Fibroblast of skin of scalp (primary cell): Measurements from ENCODE around the gene DYNLL1. TPM values are rescaled to one million over a fixed set of nuclear protein-coding genes. Genes with fewer than 3 reads are reported as not detected.
"Not testable (repeated sequence)": the region's sequence is repeated elsewhere in the genome, so short reads cannot be mapped to it uniquely, and the experiment has no call there.

Source experiments
- DNase-seq: peaks from one replicate; pipeline ENCODE4 v3.0.0-alpha.2; 2013
- polyA plus RNA-seq, 2 experiments: library from polyadenylated mRNA; unstranded; fragments of 120-200 nt; gene quantifications; one replicate each; pipeline ENCODE4 v1.2.1, GENCODE V29; 2013; ENCODE audit not compliant: insufficient read length in 2 of 2

DYNLL1 gene
- 489 TPM for polyA plus RNA-seq (2013, experiment 1 of 2; ENCODE audit: insufficient read length)
- 470 TPM for polyA plus RNA-seq (2013, experiment 2 of 2; ENCODE audit: insufficient read length)

GRCh38 chr12:120495731-120496412, at the start of gene DYNLL1:
Gene DYNLL1 (plus strand): TSS chr12:120496113. CDS start chr12:120496422, 309 bp downstream.
- peak; percentile 96 for DNase-seq

GRCh38 chr12:120446844-120447178, 49.1 kb upstream of the DYNLL1 start:
- not testable (repeated sequence) for DNase-seq

- no peak for DNase-seq
These were observed 47.9 kb upstream of the DYNLL1 start for GRCh38 chr12:120447992-120448391.

- DNase-seq, result peak; percentile 6
These were observed 43.4 kb upstream of the DYNLL1 start for GRCh38 chr12:120452524-120452923.

GRCh38 chr12:120453060-120453750, 42.7 kb upstream of the DYNLL1 start:
- no peak for DNase-seq

- DNase-seq, result peak; percentile 19
These were observed 41.9 kb upstream of the DYNLL1 start for GRCh38 chr12:120453977-120454376.

- no peak for DNase-seq
These were observed 40.6 kb upstream of the DYNLL1 start for GRCh38 chr12:120455302-120455701.

GRCh38 chr12:120457133-120457532, 38.8 kb upstream of the DYNLL1 start:
- DNase-seq, result peak; percentile 8

- DNase-seq, result no peak
These were observed 35.8 kb upstream of the DYNLL1 start for GRCh38 chr12:120460157-120460556.

- no peak for DNase-seq
These were observed 33.7 kb upstream of the DYNLL1 start for GRCh38 chr12:120462099-120462640.

- no peak for DNase-seq
These were observed 32.2 kb upstream of the DYNLL1 start for GRCh38 chr12:120463712-120464111.

GRCh38 chr12:120465756-120466155, 30.2 kb upstream of the DYNLL1 start:
- no peak for DNase-seq

- DNase-seq, result peak; percentile 52
These were observed 29.2 kb upstream of the DYNLL1 start for GRCh38 chr12:120466560-120467315.

GRCh38 chr12:120467439-120467838, 28.5 kb upstream of the DYNLL1 start:
- DNase-seq, result no peak

- peak; percentile 20 for DNase-seq
These were observed 27.5 kb upstream of the DYNLL1 start for GRCh38 chr12:120468325-120468820.

- no peak for DNase-seq
These were observed 27.0 kb upstream of the DYNLL1 start for GRCh38 chr12:120468821-120469449.

GRCh38 chr12:120469450-120470149, 26.3 kb upstream of the DYNLL1 start, which contains the start of gene SRSF9:
Gene SRSF9 (minus strand): TSS chr12:120469748. CDS start chr12:120469609, 139 bp downstream.
- peak; percentile 97 for DNase-seq

GRCh38 chr12:120470150-120470784, 25.6 kb upstream of the DYNLL1 start:
- DNase-seq, result peak; percentile 14

- no peak for DNase-seq
These were observed 23.4 kb upstream of the DYNLL1 start for GRCh38 chr12:120472521-120472920.

GRCh38 chr12:120473807-120474615, 21.9 kb upstream of the DYNLL1 start:
- DNase-seq, result no peak
